Measurements from ENCODE around the gene ROGDI.

The ROGDI gene

DNA sequence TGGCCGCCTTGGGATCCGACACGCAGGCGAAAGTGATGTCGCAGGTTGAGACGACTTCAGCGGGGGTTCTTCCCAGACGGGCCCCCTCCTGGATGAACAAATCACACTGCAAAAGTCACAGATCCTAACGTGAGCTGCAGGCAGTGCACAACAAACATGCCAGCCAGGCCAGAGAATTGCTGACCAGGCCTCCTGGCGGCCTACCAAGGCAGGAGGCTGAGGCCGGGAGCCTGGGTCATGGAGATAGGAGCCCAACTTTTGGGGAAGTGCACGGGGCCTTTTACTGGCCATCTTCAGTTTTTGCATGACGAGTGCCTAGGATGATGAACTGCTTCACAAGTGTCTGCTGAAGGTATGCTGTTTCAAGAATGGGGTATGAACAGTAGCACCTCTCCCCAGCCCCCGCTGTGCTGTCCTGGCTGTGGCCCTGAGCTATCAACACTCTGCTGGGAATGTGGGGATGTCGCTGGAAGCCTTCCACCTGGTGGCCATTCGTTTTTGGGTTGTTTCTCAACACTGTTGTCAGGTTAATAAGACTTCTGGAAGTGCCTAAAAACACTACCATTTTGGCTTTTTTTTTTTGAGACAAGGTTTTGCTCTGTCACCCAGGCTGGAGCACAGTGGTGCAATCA lies 12.2 kb upstream of the ROGDI start:
- DNase-seq (ENCODE audit: low read depth), result no peak
- TF ChIP-seq, protein P1, sequence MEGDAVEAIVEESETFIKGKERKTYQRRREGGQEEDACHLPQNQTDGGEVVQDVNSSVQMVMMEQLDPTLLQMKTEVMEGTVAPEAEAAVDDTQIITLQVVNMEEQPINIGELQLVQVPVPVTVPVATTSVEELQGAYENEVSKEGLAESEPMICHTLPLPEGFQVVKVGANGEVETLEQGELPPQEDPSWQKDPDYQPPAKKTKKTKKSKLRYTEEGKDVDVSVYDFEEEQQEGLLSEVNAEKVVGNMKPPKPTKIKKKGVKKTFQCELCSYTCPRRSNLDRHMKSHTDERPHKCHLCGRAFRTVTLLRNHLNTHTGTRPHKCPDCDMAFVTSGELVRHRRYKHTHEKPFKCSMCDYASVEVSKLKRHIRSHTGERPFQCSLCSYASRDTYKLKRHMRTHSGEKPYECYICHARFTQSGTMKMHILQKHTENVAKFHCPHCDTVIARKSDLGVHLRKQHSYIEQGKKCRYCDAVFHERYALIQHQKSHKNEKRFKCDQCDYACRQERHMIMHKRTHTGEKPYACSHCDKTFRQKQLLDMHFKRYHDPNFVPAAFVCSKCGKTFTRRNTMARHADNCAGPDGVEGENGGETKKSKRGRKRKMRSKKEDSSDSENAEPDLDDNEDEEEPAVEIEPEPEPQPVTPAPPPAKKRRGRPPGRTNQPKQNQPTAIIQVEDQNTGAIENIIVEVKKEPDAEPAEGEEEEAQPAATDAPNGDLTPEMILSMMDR (IDR thresholded peaks at IDR 0.05; ENCODE audit: insufficient read depth, low read depth, low read length, missing control alignments), result no peak
- H3K4me3 ChIP-seq (ENCODE audit: low read length), result no peak overlapping the region

DNA sequence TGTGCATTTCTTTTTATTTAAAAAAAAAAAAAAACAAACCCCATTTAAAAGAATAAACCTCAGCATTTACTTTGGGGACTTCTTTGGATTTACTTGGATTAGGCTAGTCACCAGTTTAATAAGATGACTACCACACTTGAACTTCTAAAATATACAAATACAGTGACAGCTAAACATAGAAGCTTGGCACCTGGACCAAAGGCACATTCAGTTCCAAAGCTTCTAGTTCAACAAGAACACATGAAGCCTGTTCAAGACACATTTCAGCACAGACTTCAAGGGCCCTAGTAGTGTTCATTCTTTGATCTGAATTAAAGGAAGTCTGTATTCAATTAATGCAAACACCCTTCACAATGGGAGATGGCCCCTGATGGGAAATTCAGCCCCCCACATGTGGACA lies 11.6 kb upstream of the ROGDI start:
- TF ChIP-seq, protein P1 (IDR thresholded peaks at IDR 0.05; ENCODE audit: insufficient read depth, low read depth, low read length, missing control alignments), result no peak
- no peak for DNase-seq (ENCODE audit: low read depth)

DNA sequence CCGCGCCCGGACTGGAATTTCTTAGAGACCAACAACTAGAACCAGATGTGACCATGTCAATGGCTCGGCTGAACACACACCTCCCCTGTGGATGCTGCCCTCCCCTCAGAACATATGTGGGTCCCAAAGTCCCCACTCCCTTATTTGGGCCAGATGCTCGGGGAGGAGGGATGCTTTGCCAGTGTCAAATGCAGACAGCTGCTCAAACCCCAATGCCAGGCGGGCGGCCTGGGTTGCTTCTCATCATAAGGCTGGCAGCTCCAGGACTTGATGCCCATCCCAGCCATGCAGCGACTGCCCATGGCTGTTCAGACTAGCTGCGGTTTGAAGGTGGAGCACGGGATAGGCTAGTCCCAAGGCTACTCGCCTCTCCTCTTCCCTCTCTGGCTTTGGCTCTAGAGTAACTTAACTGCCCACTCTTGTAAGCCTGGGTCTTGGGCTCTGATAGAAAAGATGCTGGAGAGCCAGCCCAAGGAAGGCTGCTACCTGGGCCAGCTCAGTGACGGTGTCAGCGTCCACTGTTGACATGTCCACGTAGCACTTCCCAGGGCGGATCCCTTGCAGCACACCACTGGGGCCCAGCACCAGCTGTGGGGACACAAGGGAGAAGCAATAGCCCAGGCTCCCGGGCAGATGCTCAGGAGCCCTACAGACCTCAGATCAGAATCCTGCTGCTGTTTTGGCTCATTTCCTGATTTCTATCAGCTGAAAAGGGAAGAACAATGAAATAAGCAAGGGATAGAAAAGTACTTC lies 11.0 kb upstream of the ROGDI start:
- no peak overlapping the region for H3K4me3 ChIP-seq (ENCODE audit: low read length)
- TF ChIP-seq, protein P1 (IDR thresholded peaks at IDR 0.05; ENCODE audit: insufficient read depth, low read depth, low read length, missing control alignments), result no peak
- no peak for DNase-seq (ENCODE audit: low read depth)

More for the DNA sequence above, 11.6 kb upstream of the ROGDI start:
- H3K4me3 ChIP-seq (ENCODE audit: low read length), result no peak overlapping the region

DNA sequence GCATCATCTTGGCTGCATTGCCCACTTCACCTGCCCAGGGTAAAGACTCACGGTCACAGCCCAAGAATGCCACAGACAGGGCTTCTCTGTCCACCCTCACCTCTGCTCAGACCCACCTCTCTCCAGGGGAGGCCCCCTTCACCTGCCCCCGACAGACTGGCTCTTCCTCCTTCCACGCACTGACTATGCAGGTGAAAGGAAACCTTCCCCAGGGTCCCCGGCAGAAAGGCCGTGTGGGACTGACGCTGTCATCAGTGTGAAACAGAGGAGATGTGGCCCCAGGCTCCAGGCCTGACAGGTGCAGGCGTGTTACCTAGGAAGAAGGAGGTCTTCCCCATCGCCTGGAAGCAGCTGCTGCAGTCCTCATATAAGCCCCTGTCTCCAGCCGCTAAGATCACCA lies 9.3 kb upstream of the ROGDI start:
- DNase-seq (ENCODE audit: low read depth), result no peak
- TF ChIP-seq, protein P1 (IDR thresholded peaks at IDR 0.05; ENCODE audit: insufficient read depth, low read depth, low read length, missing control alignments), result no peak
- no peak overlapping the region for H3K4me3 ChIP-seq (ENCODE audit: low read length)

DNA sequence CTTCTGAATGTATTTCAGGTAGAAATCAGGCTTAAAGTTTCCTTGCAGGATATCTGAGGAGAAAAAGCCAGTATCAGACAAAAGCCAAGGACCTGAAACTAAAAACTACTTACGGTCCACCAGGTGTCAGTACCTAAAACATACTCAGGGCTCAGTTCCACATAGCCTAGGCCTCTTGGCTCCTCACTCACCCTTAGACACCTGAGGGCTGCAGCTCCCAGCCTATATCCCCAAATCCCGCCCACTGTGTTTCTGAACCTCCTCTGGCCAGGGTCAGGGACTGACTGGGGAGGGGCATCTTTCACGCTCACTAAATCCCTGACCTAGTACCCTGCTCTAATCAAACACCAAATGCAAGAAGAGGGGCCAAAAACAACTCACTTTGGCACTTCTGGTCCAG lies 8.8 kb upstream of the ROGDI start:
- no peak for DNase-seq (ENCODE audit: low read depth)
- TF ChIP-seq, protein P1 (IDR thresholded peaks at IDR 0.05; ENCODE audit: insufficient read depth, low read depth, low read length, missing control alignments), result no peak

DNA sequence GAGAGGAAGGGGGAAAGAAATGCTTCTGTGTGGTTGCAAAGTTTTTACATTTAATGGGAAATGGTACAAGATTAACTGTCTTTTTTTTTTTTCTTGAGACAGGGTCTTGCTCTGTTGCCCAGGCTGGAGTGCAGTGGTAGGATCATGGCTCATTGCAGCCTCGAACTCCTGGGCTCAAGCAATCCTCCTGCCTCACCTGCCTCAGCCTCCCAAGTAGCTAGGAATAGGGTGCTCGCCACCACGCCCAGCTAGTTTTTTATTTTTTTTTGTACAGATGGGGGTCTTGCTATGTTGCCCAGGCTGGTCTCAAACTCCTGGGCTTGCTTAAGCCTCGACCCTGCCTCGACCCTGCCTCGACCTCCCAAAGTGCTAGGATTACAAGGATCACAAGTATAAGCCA lies 3.8 kb upstream of the ROGDI start:
- H3K4me3 ChIP-seq (ENCODE audit: low read length), result no peak overlapping the region
- no peak for DNase-seq (ENCODE audit: low read depth)
- TF ChIP-seq, protein P1 (IDR thresholded peaks at IDR 0.05; ENCODE audit: insufficient read depth, low read depth, low read length, missing control alignments), result no peak

More for the DNA sequence above, 8.8 kb upstream of the ROGDI start:
- no peak overlapping the region for H3K4me3 ChIP-seq (ENCODE audit: low read length)
